SU-DHL-6 (cell line): ENCODE results near the gene SLC39A11.

Source experiments
- H2AFZ ChIP-seq: fragments of 200-600 bp; sonication (generic); 2 replicates; pipeline ENCODE4 v1.6.1; 2014; ENCODE audit warnings: low read depth, mild to moderate bottlenecking, moderate library complexity, mixed read lengths, antibody characterized with exemption, low read length; ENCODE audit not compliant: severe bottlenecking
- H3F3A ChIP-seq: fragments of 200-600 bp; shearing (Covaris generic); 2 replicates; pipeline ENCODE4 v1.6.0; 2016; ENCODE audit warnings: antibody characterized with exemption, mild to moderate bottlenecking; ENCODE audit not compliant: insufficient read depth
- H3K27ac ChIP-seq: fragments of 200-600 bp; sonication (generic); 2 replicates; pipeline ENCODE4 v1.5.1; 2016; ENCODE audit warnings: low read depth, mild to moderate bottlenecking, low read length, moderate library complexity, mixed read lengths
- H3K27me3 ChIP-seq: fragments of 200-600 bp; sonication (generic), shearing (Covaris generic); 2 replicates; pipeline ENCODE4 v1.6.0; 2014; ENCODE audit warnings: mild to moderate bottlenecking, low read length
- H3K36me3 ChIP-seq: fragments of 200-600 bp; sonication (generic); 2 replicates; pipeline ENCODE4 v1.6.1; 2014; ENCODE audit warnings: mild to moderate bottlenecking, low read length, mixed read lengths
- H3K4me2 ChIP-seq: fragments of 300-600, 200-600 bp; shearing (Covaris generic), sonication (generic); 2 replicates; pipeline ENCODE4 v1.6.0; 2014; ENCODE audit warnings: low read length, low read depth, mild to moderate bottlenecking; ENCODE audit not compliant: poor library complexity, severe bottlenecking
- H3K4me3 ChIP-seq: fragments of 200-600 bp; sonication (generic); 2 replicates; pipeline ENCODE4 v1.5.1; 2014; ENCODE audit warnings: antibody characterized with exemption, low read length, mild to moderate bottlenecking, mixed read lengths; ENCODE audit not compliant: insufficient read depth, poor library complexity, severe bottlenecking
- H3K79me2 ChIP-seq: fragments of 200-600 bp; sonication (generic); 2 replicates; pipeline ENCODE4 v1.6.1; 2014; ENCODE audit warnings: mild to moderate bottlenecking, low read length, moderate library complexity; ENCODE audit not compliant: insufficient read depth
- H3K9ac ChIP-seq: fragments of 200-600 bp; sonication (generic); 2 replicates; pipeline ENCODE4 v1.7.0; 2014; ENCODE audit warnings: mild to moderate bottlenecking, low read length
- H3K9me2 ChIP-seq: fragments of 200-600 bp; sonication (generic); replicated peaks from 2 replicates; pipeline ENCODE4 v1.6.1; 2014; ENCODE audit warnings: low read length; ENCODE audit not compliant: insufficient read depth
- H3K9me3 ChIP-seq: fragments of 200-600 bp; sonication (generic); 2 replicates; pipeline ENCODE4 v1.6.1; 2014; ENCODE audit warnings: low read length, mixed read lengths; ENCODE audit not compliant: insufficient read depth
- H4K20me1 ChIP-seq: fragments of 200-600 bp; sonication (generic); 2 replicates; pipeline ENCODE4 v1.6.1; 2014; ENCODE audit warnings: low read depth, mild to moderate bottlenecking, antibody characterized with exemption, low read length, moderate library complexity, mixed read lengths
- EZH2phosphoT487 ChIP-seq: fragments of 200-600 bp; sonication (generic), shearing (Covaris generic); conservative IDR thresholded peaks from 2 replicates; pipeline ENCODE4 v1.6.1; 2018; ENCODE audit warnings: mild to moderate bottlenecking, antibody characterized with exemption, low read length, moderate library complexity, mixed read lengths
- TF ChIP-seq, protein P1 (sequence below): fragments of 200-600 bp; sonication (generic); IDR thresholded peaks from one replicate; pipeline ENCODE4 v1.5.1; 2017; ENCODE audit warnings: antibody characterized with exemption, mild to moderate bottlenecking, low read length, moderate library complexity; ENCODE audit not compliant: insufficient read depth, poor library complexity, severe bottlenecking

Gene SLC39A11

DNA sequence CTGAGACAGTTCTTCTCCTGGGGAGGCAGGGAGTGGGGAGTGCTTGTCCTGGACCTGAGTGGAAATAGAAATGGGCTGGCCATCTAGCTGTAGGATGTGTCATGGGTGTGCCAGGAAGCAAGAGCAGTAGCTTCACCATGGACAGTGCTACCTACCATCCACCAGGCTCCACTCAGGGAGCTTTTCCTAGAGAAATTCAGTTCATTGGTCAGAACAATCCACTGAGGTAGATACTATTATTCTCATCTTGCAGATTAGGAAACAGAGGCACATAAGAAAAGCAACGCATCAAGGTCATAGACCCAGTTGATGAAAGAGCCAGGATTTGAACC lies 372.0 kb downstream of the SLC39A11 start:
- Histone ChIP-seq H3K9me3 (no peaks in the 10 kb centered on the region), H2AFZ (no peak overlapping the region), H3K79me2 (no peaks in the 10 kb centered on the region), H3K27me3 (no peaks in the 10 kb centered on the region), H3K36me3 (no peaks in the 10 kb centered on the region), H3K4me2 (no peak overlapping the region), H3K27ac (no peak overlapping the region), H4K20me1 (no peaks in the 10 kb centered on the region), H3K9ac (no peak overlapping the region), H3K4me3 (no peak overlapping the region), H3K9me2 (no peaks in the 10 kb centered on the region), H3F3A (no peaks in the 10 kb centered on the region)
- no peak for TF ChIP-seq EZH2phosphoT487
- TF ChIP-seq, protein P1, sequence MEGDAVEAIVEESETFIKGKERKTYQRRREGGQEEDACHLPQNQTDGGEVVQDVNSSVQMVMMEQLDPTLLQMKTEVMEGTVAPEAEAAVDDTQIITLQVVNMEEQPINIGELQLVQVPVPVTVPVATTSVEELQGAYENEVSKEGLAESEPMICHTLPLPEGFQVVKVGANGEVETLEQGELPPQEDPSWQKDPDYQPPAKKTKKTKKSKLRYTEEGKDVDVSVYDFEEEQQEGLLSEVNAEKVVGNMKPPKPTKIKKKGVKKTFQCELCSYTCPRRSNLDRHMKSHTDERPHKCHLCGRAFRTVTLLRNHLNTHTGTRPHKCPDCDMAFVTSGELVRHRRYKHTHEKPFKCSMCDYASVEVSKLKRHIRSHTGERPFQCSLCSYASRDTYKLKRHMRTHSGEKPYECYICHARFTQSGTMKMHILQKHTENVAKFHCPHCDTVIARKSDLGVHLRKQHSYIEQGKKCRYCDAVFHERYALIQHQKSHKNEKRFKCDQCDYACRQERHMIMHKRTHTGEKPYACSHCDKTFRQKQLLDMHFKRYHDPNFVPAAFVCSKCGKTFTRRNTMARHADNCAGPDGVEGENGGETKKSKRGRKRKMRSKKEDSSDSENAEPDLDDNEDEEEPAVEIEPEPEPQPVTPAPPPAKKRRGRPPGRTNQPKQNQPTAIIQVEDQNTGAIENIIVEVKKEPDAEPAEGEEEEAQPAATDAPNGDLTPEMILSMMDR, result no peak

DNA sequence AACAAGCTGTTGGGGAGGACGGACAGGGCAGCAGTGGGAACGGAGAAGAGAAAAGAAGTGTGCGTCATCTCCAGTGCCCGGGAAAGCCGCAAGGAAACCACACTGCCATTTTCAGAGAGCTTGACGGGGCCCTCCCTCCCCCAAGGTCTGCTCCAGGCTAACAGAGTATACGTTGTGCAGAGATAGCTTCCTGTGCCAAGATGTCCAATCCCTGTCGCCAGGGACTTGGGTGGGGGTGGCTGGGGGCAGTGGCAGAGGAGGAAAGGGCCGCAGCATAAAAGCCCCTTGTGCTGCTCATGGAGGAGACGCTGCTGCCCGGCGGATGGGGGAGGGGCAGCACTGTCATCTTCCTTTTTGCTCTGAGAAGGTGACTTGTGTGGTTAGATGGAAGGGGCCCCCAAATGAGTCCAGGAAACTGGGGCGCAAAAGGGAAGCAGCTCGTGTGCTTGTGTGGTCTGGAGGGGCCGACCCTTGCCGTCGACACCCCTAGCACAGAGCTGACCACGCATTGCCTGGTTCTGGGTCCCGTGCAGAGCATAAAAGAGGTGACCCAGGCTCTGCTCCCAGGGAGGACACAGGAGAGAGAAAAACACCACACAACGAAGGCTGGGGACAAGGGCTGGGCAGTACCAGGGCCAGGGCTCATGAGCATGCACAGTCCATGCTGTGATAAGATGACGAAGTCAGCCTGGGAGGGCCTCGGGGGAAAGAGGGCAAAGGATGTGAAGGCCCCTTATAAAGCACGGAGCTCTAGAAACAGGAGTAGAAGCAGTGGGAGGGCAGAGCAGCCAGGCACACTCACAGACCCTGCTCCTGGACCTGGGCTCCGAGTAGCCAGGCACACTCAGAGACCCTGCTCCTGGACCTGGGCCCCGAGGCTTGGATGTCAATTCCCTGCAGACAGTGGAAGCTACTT lies 372.7 kb downstream of the SLC39A11 start:
- H3K36me3 ChIP-seq, result no peaks in the 10 kb centered on the region
- H3F3A ChIP-seq, result no peaks in the 10 kb centered on the region
- H3K9me3 ChIP-seq, result no peaks in the 10 kb centered on the region
- H3K27ac ChIP-seq, result no peak overlapping the region
- no peaks in the 10 kb centered on the region for H3K9me2 ChIP-seq
- H3K4me3 ChIP-seq, result no peak overlapping the region
- TF ChIP-seq EZH2phosphoT487, result no peak
- TF ChIP-seq, protein P1, result no peak
- no peak overlapping the region for H3K9ac ChIP-seq
- H3K4me2 ChIP-seq, result no peak overlapping the region
- H3K79me2 ChIP-seq, result no peaks in the 10 kb centered on the region
- H2AFZ ChIP-seq, result no peak overlapping the region
- H3K27me3 ChIP-seq, result no peaks in the 10 kb centered on the region
- H4K20me1 ChIP-seq, result no peaks in the 10 kb centered on the region

DNA sequence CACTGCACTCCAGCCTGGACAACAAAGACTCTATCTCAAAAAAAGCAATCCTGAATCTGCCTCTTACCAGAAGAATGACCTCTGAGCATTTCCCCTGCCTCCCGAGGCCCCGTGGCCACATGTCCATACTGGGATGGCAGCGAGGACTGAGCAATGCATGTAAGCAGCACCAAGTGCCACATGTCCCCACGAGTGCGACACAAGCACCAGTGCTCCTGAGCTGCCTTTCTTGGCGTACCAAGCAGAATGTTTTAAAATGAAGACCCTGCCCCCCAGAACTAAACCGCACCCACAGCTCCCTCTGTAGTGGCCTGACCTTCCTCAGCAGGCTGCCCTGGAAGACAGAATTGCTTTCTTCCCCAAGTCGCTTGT lies 373.3 kb downstream of the SLC39A11 start:
- no peak overlapping the region for H2AFZ ChIP-seq
- H3K9ac ChIP-seq, result no peak overlapping the region
- H3K9me2 ChIP-seq, result no peaks in the 10 kb centered on the region
- no peaks in the 10 kb centered on the region for H3K9me3 ChIP-seq
- H3K27ac ChIP-seq, result no peak overlapping the region
- H3K79me2 ChIP-seq, result no peaks in the 10 kb centered on the region
- H3K4me3 ChIP-seq, result no peak overlapping the region
- H4K20me1 ChIP-seq, result no peaks in the 10 kb centered on the region
- no peak overlapping the region for H3K4me2 ChIP-seq
- H3K27me3 ChIP-seq, result no peaks in the 10 kb centered on the region
- no peaks in the 10 kb centered on the region for H3K36me3 ChIP-seq
- no peak for TF ChIP-seq EZH2phosphoT487
- TF ChIP-seq, protein P1, result no peak
- no peaks in the 10 kb centered on the region for H3F3A ChIP-seq
